GM20000 (cell line): Measurements from ENCODE around the gene C16orf96.

ENCODE experiments used
- DNase-seq: peaks from one replicate; pipeline ENCODE4 v3.0.0; 2012; ENCODE audit warnings: low spot score
- CTCF ChIP-seq: IDR thresholded peaks from 2 replicates; pipeline ENCODE4 v1.5.1; 2012; ENCODE audit warnings: mild to moderate bottlenecking, control low read depth; ENCODE audit errors: extremely low read depth, missing control alignments

Gene C16orf96

GRCh38 chr16:4550591-4550990 lies 5.5 kb upstream of the C16orf96 start:
- TF ChIP-seq CTCF: no peak
- no peak for DNase-seq

GRCh38 chr16:4552541-4552940 lies 3.6 kb upstream of the C16orf96 start:
- DNase-seq: no peak
- TF ChIP-seq CTCF: no peak

DNA sequence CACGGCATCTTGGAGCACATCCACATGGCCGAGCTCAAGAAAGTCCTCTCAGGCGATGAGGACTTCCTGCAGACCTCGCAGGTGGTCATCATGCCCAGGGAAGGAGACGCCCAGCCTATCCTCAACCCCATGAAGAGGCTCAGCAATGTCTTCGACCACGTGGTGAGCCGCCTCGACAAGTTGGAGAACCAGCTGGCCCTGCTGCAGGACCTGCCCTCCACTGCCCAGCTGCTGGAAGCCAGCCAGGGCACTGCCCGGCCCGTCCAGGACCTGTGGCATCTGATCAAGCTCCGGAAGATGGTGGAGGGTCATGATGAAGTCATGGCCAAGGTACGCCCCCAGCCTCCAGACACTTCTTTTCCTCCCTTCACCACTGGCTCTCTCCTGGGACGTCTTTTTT lies 440 bp downstream of the C16orf96 start:
- TF ChIP-seq CTCF: no peak
- no peak for DNase-seq

- no peak for DNase-seq
- no peak for TF ChIP-seq CTCF
These were observed 1.8 kb downstream of the C16orf96 start for GRCh38 chr16:4557973-4558372.

DNA sequence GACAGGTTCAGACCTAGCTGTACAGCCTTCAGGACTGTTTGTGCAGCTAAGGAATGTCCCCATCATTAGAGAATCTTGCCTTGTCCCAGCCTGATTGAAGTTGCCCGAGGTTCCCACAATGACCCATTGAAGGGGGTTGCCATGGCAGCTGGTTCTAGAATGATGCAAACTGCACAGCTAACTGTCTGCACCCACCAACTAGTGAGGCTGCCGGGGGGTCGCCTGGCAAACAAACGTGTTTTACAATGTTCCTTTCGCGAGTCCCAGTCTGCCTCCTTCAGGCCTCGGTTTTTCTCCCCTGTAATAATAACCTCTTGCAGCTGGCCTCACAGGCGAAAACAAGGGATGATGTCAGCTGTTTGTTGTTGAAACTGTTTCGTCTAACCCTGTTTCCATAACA lies 5.5 kb downstream of the C16orf96 start:
- TF ChIP-seq CTCF: no peak
- DNase-seq: no peak

DNA sequence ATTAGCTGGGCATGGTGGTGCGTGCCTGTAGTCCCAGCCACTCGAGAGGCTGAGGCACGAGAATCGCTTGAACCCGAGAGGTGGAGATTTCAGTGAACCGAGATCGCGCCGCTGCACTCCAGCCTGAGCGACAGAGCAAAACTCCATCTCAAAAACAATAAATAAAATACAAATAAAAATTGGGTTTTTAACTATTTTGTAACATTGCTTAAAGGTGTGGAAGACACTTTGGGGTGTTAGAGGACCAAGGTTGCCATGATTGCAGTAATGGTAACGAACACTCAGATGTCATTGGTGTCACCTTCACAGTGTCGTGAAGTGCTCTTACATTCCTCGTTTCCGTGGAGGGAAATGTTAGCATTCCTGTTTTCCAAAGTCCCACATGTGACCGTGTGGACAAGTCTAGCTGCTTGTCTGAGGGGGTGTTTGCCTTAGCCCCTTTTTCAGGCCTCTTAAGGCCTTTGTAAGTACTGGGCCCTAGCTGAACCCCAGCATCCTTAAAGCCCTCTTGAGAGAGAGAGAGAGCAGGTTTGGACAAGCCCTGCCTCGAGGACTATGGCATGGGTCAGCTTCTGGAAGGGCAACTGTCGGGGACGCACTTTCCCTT lies 8.6 kb downstream of the C16orf96 start:
- no peak for TF ChIP-seq CTCF
- DNase-seq: no peak

DNA sequence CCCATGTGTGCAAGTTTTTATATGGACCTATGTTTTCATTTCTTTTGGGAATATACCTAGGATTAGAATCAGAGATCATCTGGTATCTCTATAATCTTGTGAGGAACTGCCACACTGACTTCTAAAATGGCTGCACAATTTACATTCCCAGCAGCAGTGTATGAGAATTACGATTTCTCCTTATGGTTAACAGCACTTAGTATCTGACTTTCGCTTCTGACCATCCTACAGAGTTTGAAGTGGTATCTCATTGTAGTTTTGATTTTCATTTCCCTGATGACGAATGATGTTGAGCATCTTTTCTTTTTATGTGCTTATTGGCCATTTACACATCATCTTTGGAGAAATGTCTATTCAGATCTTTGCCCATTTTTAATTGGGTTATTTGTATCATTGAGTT lies 10.0 kb downstream of the C16orf96 start:
- TF ChIP-seq CTCF: no peak
- peak; percentile 21 for DNase-seq

GRCh38 chr16:4570086-4570485 lies 13.9 kb downstream of the C16orf96 start:
- peak; percentile 40 for DNase-seq
- no peak for TF ChIP-seq CTCF
